Inflammatory macrophage treated with lipopolysaccharide for 1 hour (primary cell): ENCODE results near the gene CFAP100.
A peak's percentile ranks its signal among the peaks of the same experiment; 100 is the strongest.

Source experiments
- DNase-seq, 2 donors: peaks; one replicate each; pipeline ENCODE4 v3.0.0-alpha.2; 2020 to 2022

Gene CFAP100

DNA sequence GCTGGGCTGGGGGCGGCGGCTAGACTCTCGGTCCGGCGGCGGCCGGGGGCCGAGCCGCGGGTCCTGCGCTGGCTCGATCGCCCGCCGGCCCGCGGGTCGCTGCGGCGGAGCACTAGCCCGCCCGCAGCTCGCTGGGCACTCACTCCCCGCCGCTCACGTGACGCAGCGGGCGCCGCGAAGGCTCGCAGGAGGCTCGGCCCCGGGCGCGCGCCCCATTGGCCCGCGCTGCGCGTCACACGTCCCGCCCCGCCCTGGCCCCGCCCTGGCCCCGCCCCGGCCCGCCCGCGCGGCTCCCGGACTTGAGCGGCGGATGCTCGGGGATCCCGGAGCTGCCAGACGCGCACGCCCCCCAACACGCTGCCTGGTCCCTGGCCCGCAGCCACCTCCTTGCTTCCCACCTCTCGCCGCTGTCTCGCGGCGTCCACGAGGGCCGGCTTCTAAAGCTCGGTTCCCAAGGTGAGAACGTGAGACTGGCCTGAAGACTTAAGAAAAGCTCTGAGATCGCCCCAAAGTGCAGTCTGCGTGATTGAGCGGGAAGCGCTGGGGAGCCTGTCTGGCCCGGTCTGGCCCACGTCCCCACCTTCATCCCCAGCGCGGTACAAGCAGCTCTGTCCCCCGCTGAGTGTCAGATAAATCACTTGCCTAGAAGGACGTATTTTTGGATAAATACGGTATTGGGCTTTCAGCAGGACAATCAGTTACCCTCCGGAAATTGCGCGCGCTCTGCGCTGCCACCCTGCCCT, 37.2 kb upstream of the CFAP100 start, which contains the start of gene KLF15:
TSS of gene KLF15 (minus strand) at position 114 of the 743 bp plus-strand sequence. CDS start 4,486 bp downstream, outside the sequence.
- DNase-seq = peak; percentile 65 to 81

DNA sequence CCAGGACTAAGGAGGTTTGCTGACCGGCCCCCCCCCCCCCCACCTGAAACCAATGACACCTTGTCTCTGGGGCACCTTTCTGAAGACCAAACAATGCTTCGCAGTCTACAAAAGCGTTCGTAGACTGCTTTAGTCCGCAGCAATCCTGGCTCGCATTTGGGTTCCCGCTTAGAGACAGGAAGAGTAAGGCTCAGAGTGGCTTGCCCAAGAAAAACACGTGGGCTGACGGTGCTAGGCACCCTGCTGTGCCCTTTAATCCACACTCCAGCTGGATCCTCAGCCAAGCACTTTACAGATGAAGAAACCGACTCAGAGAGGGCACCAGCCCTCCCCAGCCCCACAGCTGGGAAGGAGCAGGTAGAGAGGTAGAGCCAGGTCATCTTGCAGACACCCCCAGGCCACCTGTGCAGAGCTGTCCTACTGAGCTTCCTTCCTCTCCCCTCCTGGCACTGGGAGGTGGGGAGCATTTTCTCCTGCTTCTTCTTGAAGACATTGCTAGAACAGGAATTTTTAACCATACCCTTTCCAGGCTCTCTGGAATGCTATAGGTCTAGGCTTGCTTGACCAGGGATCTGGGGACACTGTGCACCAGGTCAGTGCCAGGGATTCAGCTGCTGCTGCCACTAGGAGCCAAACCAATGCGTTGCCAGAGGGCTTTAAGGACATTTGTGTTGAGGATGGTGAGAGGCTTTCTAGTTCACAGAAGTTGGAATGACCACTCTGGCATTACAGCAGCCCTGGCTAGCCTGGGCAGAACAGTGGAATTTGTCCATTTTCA, 36.5 kb upstream of the CFAP100 start:
- DNase-seq = peak; percentile 41

DNA sequence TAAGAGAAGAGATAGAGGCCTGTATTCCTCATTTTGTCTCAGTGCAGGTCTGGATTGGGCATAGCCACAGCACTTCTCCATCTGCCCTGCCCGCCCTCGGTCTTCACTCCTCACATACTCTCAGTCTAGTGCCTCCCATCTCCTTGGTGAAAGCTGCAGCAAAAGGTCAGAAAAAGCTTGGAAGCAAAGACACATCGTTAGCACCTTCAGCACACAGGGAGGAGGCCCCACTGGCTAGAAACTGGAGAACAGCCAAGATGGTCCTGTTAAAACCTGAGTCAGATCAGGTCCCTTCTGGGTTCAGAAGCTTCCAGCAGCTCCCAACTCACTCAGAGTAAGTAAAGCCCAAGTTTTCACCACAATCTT, 35.9 kb upstream of the CFAP100 start:
- no peak for DNase-seq

DNA sequence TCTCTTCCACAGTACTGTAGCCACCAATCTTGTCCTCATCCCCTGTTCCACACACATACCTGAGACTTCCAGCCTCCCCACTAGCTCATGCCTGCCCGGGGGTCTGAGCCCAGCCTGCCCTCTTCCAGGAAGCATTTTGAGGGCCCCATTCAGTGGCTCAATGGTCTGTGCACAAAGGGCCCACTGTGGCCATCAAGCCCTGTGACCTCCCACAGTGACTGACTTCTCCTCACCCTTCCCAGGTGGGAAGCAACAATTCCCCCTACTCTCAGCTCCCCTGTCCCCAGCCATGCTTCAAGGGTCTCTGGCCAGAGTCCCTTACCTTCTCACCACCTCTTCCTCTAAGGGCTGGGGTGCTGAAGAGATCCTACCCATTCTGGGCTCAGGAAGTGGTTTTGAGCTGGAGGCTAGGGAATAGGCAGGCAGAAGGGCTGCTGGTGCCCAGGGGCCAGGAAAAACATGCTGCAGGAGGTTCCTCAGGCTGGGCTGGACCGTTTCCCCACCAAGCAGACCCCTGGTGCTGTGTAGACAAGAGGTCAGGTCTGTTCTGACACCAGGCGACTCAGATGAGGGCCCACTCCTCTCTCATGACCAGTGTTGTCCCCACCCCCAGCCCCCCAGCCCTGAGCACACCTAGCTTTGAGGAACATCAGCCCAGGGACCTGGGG, 34.5 kb upstream of the CFAP100 start:
- DNase-seq = no peak

DNA sequence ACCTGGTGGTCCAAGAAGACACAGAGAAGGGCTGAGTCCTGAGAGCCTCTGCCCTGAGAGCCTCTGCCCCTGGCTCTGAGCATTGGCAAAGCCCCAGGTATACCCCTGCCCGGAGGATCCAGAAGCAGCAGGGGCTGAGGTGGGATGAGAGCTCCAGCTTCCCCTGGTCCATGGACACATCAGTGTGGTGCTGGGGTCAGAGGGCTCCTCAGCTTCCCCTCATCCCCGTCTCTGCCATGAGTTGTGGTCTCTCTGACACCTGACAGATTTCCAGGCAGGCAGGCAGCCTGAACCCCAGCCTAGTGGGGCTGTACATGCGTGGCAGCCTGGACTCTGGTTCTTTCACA, 34.0 kb upstream of the CFAP100 start:
- no peak for DNase-seq

DNA sequence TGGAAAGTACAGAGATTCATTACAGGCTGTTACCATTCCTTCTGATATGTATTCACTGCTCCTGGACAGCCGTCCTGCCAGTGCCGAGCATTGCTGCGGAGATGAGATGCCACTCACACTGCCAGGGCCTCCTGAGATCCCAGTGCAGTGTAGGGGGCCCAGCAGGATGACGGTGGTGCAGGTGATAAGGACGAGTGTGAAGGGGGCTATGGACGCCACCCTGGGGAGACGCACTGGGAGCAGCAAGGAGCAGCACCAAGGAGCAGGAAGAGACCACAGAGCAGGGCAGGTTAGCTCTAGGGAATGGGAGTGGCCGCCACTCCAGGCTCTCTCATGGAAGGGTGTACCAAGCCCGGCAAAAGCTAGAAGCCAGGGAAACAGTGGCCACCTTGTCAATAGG, 33.5 kb upstream of the CFAP100 start:
- no peak for DNase-seq

DNA sequence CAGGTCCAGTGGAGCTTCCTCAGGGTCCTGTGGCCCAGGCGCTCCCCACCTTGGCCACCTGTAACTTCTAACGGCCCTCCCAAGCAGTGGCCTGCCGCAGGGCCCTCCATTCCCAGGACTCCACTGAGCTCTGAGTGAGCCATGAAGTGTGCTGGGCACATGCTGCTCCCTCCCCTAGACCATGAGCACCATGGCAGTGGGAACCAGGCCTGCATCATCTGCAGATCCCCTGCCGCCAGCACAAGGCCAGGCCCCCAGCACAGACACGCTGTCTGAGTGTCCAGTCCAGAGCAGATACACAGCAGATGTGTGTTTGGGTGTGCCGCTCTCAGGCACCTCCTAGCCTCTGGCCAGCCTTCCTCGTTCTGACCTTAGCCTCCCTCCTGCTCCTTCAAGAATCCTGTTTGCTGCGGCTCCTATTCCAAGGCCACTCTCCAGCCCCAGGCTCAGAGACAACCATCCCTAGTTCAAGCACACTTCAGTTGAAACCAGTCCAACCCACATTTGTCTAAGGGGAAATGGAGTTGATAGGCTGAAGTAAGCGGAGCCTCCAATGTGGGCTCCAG, 30.5 kb upstream of the CFAP100 start:
- no peak for DNase-seq

DNA sequence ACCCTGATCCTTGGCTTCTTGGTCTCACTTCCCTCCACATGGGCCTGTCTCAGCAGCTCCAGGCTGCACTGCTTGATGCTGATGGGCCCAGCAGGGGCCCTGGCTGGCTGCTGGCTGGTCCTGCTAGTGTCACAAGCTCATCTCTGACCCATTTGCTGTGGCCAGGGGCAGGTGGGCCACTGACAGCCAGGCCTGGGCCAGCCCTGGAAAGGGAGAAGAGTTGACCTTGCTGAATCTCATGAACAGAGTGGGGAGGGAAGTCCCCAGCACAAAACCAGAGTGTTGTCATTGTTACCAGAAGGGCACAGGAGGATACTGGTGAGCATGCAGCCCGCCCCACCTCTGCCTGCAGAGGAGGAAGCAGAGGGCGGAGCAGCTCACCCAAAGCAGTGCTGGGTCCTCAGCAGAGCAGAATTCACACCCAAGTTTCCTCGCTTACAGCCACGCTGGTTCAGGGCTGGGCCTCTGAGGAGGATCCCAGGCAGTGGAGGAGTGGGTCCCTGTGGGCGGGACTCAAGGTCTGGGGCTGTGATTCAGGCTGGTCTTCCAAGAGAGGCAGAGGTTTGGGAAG, 29.9 kb upstream of the CFAP100 start:
- DNase-seq = peak in 1 of 2 donors; percentile 3

DNA sequence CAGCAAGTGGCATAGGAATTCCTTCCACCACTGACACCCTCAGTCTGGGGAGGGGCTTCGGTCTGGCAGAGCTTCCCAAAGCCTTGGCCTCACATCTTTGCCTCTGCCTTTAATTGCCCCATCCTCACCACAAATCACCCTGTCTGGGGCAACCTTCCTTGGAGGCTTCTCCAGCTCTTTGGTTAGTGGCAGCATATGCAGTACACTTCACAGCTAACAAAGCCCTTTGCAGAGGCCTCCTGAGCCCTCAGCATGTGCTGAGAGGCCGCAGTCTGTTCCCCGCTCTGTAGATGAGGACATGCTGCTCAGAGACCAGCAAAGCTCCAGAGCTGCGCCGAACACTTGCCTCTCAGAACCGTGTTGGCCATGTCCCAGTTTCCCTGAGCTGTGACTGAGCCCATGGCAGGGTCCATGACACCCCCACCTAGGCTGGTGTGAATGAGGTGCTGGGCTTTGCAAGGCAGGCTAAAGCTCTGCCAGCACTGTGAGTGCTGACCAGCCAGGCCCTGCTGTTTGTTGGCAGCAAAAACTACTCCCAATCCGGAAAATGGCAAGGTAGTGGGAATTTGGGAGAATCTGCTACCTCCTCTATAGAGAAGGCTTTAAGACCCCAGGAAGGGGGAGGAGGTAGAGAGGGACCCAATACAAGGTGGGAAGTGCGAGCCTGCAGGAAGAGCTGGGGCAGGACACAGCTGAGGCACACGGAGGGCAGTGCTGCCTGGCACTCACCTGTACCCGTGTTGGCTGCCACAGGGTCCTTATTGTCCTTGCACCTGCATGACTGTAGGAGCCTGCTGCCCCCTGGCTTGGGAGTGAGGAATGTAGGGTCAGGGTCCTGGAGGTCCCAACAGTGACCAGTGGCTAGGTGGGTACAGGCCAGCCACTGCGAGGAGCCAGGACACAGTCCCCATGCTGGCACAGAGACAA, 29.1 kb upstream of the CFAP100 start:
- no peak for DNase-seq

DNA sequence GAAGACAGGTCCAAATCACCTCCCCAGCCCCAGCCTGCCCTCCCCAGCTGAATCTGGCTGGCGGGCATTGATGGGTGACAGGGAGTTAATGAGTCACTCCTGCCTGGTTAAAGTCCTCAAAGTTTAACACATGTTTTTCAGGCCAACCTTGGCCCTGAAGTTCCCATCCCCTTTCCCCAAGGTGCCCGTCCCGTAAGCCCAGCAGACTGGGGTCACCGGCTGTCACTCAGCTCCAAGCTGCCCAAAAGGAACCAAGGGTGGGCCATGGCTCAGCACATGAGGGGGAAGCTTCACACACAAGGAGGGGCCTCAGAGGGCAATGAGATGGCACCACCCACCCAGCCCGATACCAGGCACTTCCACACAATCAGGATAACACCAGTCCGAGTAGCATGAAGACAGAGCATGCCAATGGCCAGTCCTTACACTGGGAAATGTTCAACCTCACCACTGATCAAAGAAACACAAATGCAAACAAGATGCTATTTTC, 27.3 kb upstream of the CFAP100 start:
- DNase-seq = no peak

DNA sequence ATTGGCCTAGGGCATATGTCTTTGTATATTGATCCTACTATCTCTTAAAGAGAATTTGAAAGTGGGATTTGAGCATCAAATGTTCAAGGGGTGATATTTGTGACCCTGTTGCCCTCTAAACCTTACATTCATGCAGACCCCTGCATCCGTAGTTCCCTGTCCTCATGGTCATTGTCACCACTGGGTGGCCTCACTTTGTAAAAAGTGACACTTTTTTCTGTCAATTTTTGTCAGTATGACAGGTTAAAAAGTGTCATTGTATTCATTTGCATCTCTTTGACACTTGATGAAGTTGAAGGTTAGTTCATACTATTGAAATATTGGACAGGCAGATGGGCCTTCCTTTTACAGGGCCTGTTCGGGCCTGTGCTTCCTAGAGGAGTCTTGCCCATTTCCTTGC, 25.2 kb upstream of the CFAP100 start:
- no peak for DNase-seq

DNA sequence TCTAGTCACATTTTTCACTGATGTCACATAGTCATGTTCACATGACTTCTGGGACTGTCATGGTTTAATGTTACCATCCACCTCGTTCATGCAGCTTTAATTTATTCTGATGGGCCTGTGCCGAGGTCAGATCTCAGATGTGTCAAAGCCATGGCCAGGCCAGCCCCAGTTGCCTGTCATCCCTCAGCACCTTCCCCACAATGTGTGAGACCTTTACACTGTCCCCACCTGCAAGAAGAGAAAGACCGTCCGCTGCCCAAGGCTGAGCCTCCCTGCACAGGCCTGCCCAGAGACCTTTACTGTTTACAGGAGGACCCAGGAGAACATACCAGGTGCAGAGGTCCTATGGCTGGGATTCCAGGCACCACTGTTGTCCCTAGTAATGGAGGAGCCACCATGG, 24.7 kb upstream of the CFAP100 start:
- DNase-seq = no peak

DNA sequence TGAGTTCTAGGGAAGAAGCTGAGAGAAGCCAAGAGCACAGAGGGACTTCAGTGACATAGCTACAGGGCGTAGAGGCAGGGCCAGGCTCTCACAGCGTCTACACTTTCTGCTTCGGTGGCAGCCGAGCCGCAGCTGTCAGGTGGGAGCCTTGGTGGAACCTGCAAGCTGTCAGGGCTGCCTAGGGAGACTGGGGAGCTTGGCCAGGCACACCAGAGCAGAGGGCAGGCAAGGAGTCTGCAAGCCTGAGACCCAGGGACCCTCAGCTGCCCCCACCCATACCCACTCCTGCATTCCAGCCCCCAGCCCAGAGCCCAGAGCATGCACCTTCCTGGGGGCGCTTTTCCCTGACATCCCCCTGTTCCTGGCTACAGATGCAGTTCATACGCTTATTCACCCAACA, 24.1 kb upstream of the CFAP100 start:
- no peak for DNase-seq

DNA sequence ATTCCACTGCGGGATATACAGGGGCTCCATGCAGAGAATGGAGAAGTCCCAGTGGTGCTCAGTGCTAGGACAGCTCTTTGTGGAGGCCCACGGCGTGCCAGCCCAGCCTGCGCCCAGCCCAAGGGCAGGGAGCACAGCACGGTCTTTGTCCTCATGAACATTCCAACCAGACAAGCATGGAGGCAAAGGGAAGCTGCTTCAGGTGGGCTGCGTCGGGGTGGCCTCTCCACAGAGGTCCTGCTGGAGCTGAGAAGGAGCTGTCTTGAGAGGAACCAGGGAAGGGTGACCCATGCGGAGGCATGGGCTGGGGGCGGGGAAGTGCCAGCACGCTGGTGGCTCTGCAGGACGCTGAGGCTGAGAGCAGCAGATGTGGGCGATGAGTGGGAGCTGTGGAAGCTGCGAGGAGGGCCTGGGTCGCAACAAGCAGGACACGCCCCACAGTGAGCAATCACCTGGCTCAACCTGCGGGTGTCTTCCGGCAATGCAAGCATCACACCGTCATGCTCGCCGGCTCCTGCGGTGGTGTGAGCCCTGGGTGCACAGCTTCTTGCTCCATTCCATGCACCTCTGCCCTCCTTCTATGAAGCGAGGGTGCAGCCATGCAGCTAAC, 23.5 kb upstream of the CFAP100 start:
- no peak for DNase-seq

DNA sequence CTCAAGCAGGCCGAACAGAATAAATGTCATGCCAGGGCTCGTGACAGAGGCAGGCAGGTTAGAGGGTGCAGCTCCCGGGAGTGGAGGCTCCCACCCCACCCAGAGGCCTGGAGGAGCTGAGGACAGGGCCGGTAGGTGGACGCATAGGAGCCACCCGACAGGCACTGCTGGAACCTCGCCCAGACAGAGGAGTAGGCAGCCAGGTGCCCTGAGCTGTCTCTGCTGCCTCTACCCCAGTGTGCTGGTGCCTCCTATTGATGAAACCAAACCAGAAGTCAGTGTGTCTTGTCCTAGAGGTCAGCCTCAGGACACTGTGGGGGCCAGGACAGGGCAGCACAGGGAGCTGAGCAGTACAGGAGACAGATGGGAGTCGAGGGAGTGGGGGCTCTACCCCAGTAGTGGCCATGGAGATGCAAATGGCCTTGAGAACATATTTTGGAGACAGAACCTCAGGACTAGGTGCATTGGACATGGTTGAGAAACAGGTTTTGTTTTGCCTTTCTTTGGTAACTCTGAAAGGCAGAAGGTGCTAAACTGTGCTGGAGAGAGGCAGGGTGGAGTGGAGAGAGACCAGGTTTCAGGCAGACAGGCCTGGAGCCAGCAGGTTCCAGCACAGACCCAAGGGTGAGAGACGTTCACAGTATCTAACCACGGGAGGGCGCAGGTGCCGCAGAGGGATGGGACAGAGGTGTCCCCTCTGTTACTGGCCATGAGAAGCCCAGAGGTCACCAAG, 22.1 kb upstream of the CFAP100 start:
- DNase-seq = no peak

DNA sequence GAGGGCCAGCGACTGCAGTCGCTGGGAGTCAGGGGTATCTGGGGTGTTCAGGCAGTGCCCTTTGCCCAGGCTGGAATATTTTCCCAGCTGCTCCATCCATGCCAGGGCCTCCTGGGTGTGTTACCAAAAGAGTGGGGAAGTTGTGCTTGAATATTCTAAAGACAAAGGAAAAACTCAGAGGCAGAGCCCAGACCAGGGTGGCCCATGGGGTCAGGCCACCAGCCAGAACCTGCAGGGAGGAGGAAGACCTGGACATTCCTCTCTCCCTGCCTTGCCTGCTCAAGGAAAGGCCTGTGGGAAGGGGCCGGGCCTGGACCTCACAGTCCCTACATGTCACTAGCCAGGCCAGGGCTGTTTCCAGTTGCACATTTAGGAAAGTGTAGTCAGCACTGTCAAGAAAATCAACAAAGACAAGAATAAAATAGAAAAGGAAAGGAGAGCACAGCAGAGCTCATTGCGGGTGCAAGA, 21.5 kb upstream of the CFAP100 start:
- DNase-seq = no peak

DNA sequence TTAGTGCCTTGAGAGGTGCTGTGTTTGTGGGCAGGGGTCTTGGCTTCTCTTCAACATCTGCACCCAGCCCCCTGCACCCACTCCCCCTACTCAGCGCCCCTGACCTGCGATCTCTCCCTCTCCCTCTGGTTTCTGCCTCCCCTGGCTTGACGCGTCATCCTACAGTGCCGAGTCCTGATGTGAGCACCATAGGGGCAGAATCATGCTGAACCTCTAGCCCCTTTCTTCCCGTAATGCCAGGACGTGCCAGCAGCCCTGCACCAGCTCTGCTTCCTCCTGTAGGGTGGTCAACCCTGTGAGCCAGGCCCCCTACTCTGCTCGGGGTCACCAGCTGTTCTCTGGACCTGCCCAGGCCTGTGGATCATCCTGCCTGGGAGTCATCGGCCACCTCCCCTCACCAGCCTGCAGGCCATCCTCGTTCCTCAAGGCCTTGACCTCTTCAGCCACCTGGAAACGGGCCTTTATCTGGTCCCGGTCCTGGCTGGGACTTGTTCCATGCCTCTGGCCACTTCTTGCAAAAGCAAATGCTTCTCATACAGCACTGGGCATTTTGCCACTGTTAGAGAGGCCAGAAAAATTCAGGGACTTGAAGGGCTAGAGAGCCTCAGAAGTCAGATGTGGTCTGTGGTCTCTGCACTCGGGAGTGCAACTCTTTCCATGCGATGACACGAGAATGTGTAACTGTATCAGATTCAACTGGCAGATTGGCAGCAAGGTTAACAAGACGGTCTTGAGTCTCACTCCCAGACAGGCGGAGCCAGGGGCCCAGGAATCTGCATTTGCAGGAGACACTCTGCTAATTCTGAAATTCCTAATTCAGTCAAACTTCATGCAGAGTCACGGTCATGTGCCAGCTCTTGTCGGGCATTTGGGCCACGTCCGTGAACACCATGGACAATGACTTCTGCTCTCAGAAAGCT, 20.8 kb upstream of the CFAP100 start:
- DNase-seq = no peak

DNA sequence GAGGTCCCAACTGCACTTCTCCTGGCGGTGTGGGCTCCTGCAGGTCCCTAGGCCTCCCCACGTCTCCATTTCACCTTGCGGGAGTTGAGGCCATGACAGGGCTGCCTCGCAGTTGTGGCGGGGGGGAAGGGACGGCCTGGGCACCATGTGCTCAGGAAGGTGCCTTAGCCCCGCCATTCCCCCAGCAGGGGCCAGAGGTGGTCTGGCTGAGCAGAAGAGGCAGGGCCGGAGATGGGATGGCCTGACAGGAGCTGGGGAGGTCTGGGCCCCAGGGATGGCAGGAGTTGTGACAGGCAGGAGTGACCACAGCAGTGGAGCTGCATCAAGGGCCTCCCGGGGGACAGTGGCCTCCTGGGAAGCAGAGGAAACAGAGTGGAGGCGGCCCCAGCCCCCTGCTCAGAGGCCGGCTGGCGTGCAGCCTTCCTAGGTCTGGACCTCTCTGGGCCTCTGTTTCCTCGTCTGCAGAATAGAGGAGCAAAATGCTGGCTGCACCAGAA, 18.8 kb upstream of the CFAP100 start:
- no peak for DNase-seq

DNA sequence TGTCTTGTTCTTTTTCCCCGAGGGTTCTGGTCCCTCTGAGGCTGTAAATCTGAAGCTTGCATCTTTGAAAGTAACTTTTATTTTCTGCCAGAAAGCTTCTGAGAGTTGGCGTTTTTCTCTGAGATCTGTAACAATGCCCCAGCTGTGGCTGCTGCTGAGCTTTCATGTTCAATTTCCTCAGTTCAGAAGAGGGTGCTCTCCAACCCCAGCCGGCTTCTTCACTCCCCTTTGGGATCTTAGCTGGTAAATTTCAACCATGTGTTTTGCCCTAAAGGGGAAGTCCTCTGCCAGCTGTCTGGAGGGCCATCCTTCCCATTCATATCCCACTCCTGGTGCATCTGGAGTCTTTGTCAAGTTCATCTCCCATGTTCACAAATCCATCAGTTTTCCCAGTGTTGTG, 18.3 kb upstream of the CFAP100 start:
- DNase-seq = no peak
